ENCODE results near the gene UTS2R.
"Not testable (repeated sequence)": the region's sequence is repeated elsewhere in the genome, so short reads cannot be mapped to it uniquely, and the experiment has no call there.

UTS2R gene

GRCh38 chr17:82356845-82357355, 14.7 kb upstream of the UTS2R start:
- Histone ChIP-seq H3K4me1 (ENCODE audit: insufficient read depth, insufficient read length) (peaks cover 19% of the 10 kb centered on the region), H3K9me3 (ENCODE audit: insufficient read depth, low read length) (no peaks in the 10 kb centered on the region), H3K4me3 (ENCODE audit: insufficient read length, low read depth) (no peak overlapping the region), H3K36me3 (ENCODE audit: insufficient read depth, insufficient read length, low read length) (no peaks in the 10 kb centered on the region), H3K27me3 (ENCODE audit: insufficient read depth, insufficient read length) (peaks cover 18% of the 10 kb centered on the region), H3K9ac (ENCODE audit: insufficient read length, low read depth) (no peak overlapping the region)
- TF ChIP-seq YY1 (IDR thresholded peaks at IDR 0.05; ENCODE audit: insufficient read depth, insufficient read length) (no peak), ZNF274 (IDR thresholded peaks at IDR 0.05; ENCODE audit: low read depth, low read length) (no peak), SUZ12 (IDR thresholded peaks at IDR 0.05; ENCODE audit: extremely low read depth, insufficient read depth, insufficient read length) (no peak)
- DNase-seq (ENCODE audit: low read depth, low spot score) = no peak

GRCh38 chr17:82357394-82357793, 14.2 kb upstream of the UTS2R start:
- H3K9me3 ChIP-seq (ENCODE audit: insufficient read depth, low read length) = no peaks in the 10 kb centered on the region
- peaks cover 20% of the 10 kb centered on the region for H3K27me3 ChIP-seq (ENCODE audit: insufficient read depth, insufficient read length)
- TF ChIP-seq SUZ12 (IDR thresholded peaks at IDR 0.05; ENCODE audit: extremely low read depth, insufficient read depth, insufficient read length) (no peak), ZNF274 (IDR thresholded peaks at IDR 0.05; ENCODE audit: low read depth, low read length) (no peak), YY1 (IDR thresholded peaks at IDR 0.05; ENCODE audit: insufficient read depth, insufficient read length) (no peak)
- no peak overlapping the region for H3K4me3 ChIP-seq (ENCODE audit: insufficient read length, low read depth)
- peaks cover 15% of the 10 kb centered on the region for H3K4me1 ChIP-seq (ENCODE audit: insufficient read depth, insufficient read length)
- no peaks in the 10 kb centered on the region for H3K36me3 ChIP-seq (ENCODE audit: insufficient read depth, insufficient read length, low read length)
- H3K9ac ChIP-seq (ENCODE audit: insufficient read length, low read depth) = no peak overlapping the region
- DNase-seq (ENCODE audit: low read depth, low spot score) = no peak

GRCh38 chr17:82358465-82359350, 12.9 kb upstream of the UTS2R start, which contains the start of gene TEX19:
Gene TEX19 (plus strand): TSS chr17:82359247. CDS start chr17:82362151, 2,904 bp downstream.
- DNase-seq (ENCODE audit: low read depth, low spot score) = no peak
- TF ChIP-seq ZNF274 (IDR thresholded peaks at IDR 0.05; ENCODE audit: low read depth, low read length) = no peak
- no peak for TF ChIP-seq SUZ12 (IDR thresholded peaks at IDR 0.05; ENCODE audit: extremely low read depth, insufficient read depth, insufficient read length)
- TF ChIP-seq YY1 (IDR thresholded peaks at IDR 0.05; ENCODE audit: insufficient read depth, insufficient read length) = no peak
- Histone ChIP-seq H3K4me3 (ENCODE audit: insufficient read length, low read depth) (no peak within 1 kb of the TSS), H3K36me3 (ENCODE audit: insufficient read depth, insufficient read length, low read length) (no peaks in the 10 kb centered on the region), H3K27me3 (ENCODE audit: insufficient read depth, insufficient read length) (peaks cover 20% of the 10 kb centered on the region), H3K9ac (ENCODE audit: insufficient read length, low read depth) (no peak within 1 kb of the TSS), H3K4me1 (ENCODE audit: insufficient read depth, insufficient read length) (peaks cover 14% of the 10 kb centered on the region), H3K9me3 (ENCODE audit: insufficient read depth, low read length) (no peaks in the 10 kb centered on the region)

GRCh38 chr17:82359451-82360074, 12.0 kb upstream of the UTS2R start:
- not testable (repeated sequence) for H3K36me3 ChIP-seq (ENCODE audit: insufficient read depth, insufficient read length, low read length); H3K9me3 ChIP-seq (ENCODE audit: insufficient read depth, low read length); H3K4me3 ChIP-seq (ENCODE audit: insufficient read length, low read depth); DNase-seq (ENCODE audit: low read depth, low spot score); H3K9ac ChIP-seq (ENCODE audit: insufficient read length, low read depth)
- Histone ChIP-seq H3K4me1 (ENCODE audit: insufficient read depth, insufficient read length) (peaks cover 14% of the 10 kb centered on the region), H3K27me3 (ENCODE audit: insufficient read depth, insufficient read length) (peaks cover 20% of the 10 kb centered on the region)

- H3K9me3 ChIP-seq (ENCODE audit: insufficient read depth, low read length) = no peaks in the 10 kb centered on the region
- no peak overlapping the region for H3K4me3 ChIP-seq (ENCODE audit: insufficient read length, low read depth)
- no peak for TF ChIP-seq SUZ12 (IDR thresholded peaks at IDR 0.05; ENCODE audit: extremely low read depth, insufficient read depth, insufficient read length)
- no peak for TF ChIP-seq ZNF274 (IDR thresholded peaks at IDR 0.05; ENCODE audit: low read depth, low read length)
- TF ChIP-seq YY1 (IDR thresholded peaks at IDR 0.05; ENCODE audit: insufficient read depth, insufficient read length) = no peak
- no peak overlapping the region for H3K9ac ChIP-seq (ENCODE audit: insufficient read length, low read depth)
- no peaks in the 10 kb centered on the region for H3K36me3 ChIP-seq (ENCODE audit: insufficient read depth, insufficient read length, low read length)
- H3K27me3 ChIP-seq (ENCODE audit: insufficient read depth, insufficient read length) = peaks cover 17% of the 10 kb centered on the region
- no peak for DNase-seq (ENCODE audit: low read depth, low spot score)
- H3K4me1 ChIP-seq (ENCODE audit: insufficient read depth, insufficient read length) = peaks cover 3% of the 10 kb centered on the region
Measured at GRCh38 chr17:82361885-82362633, 9.5 kb upstream of the UTS2R start.

- Histone ChIP-seq H3K9ac (ENCODE audit: insufficient read length, low read depth) (no peak overlapping the region), H3K27me3 (ENCODE audit: insufficient read depth, insufficient read length) (peaks cover 18% of the 10 kb centered on the region)
Measured at GRCh38 chr17:82365606-82366295, 5.8 kb upstream of the UTS2R start.

More at GRCh38 chr17:82365606-82366295, 5.8 kb upstream of the UTS2R start:
- no peaks in the 10 kb centered on the region for H3K4me1 ChIP-seq (ENCODE audit: insufficient read depth, insufficient read length)
- H3K36me3 ChIP-seq (ENCODE audit: insufficient read depth, insufficient read length, low read length) = no peaks in the 10 kb centered on the region
- no peaks in the 10 kb centered on the region; the same call in 1 of the 2 replicates for H3K9me3 ChIP-seq (ENCODE audit: insufficient read depth, low read length)
- no peak overlapping the region for H3K4me3 ChIP-seq (ENCODE audit: insufficient read length, low read depth)
- no peak for DNase-seq (ENCODE audit: low read depth, low spot score)
- TF ChIP-seq YY1 (IDR thresholded peaks at IDR 0.05; ENCODE audit: insufficient read depth, insufficient read length) (no peak), SUZ12 (IDR thresholded peaks at IDR 0.05; ENCODE audit: extremely low read depth, insufficient read depth, insufficient read length) (no peak), ZNF274 (IDR thresholded peaks at IDR 0.05; ENCODE audit: low read depth, low read length) (no peak)

Measured in NT2/D1 (cell line).